HepG2 (cell line): Measurements from ENCODE around the gene PDILT. TPM values are rescaled to one million over a fixed set of nuclear protein-coding genes. Genes with fewer than 3 reads are reported as not detected.

ENCODE experiments used
- CEBPG ChIP-seq: IDR thresholded peaks from 2 replicates; pipeline ENCODE4 v1.6.1; 2016
- CHCHD3 ChIP-seq: sonication (generic); formaldehyde crosslinking; IDR thresholded peaks from 2 replicates; pipeline ENCODE4 v1.8.0; 2022; ENCODE audit warnings: mild to moderate bottlenecking, missing genetic modification reagents, moderate library complexity
- DMAP1 ChIP-seq: IDR thresholded peaks from 2 replicates; pipeline ENCODE4 v1.6.1; 2016
- FOXO1 ChIP-seq: sonication (generic); formaldehyde crosslinking; IDR thresholded peaks from 2 replicates; pipeline ENCODE4 v1.4.0; 2020; ENCODE audit warnings: missing genetic modification reagents
- FOXP1 ChIP-seq, 2 experiments: fragments of 450-650 bp in 1 of 2; IDR thresholded peaks; 2 replicates each; pipeline ENCODE4 v1.6.1; 2017 to 2018; ENCODE audit warnings: antibody characterized with exemption in 1 of 2
- KAT8 ChIP-seq: IDR thresholded peaks from 2 replicates; pipeline ENCODE4 v1.6.1; 2016; ENCODE audit warnings: missing genetic modification reagents, missing compliant biosample characterization
- NFE2L1 ChIP-seq: sonication (generic); formaldehyde crosslinking; IDR thresholded peaks from 2 replicates; pipeline ENCODE4 v1.4.0; 2020; ENCODE audit warnings: missing genetic modification reagents, mild to moderate bottlenecking, borderline replicate concordance
- PHF5A ChIP-seq: IDR thresholded peaks from one replicate; pipeline ENCODE4 v1.6.1; 2018; ENCODE audit warnings: low read depth, missing genetic modification reagents; ENCODE audit not compliant: unreplicated experiment
- RCOR2 ChIP-seq: IDR thresholded peaks from 2 replicates; pipeline ENCODE4 v1.6.1; 2016; ENCODE audit warnings: missing biosample characterization, missing genetic modification reagents
- RFX1 ChIP-seq: fragments of 450-650 bp; IDR thresholded peaks from 2 replicates; pipeline ENCODE4 v1.6.1; 2017
- SOX13 ChIP-seq, 3 experiments: fragments of 450-650 bp in 1 of 3; sonication (generic) in 1 of 3; formaldehyde crosslinking in 1 of 3; IDR thresholded peaks in 2 of 3; conservative IDR thresholded peaks in 1 of 3; 2 replicates each; pipeline versions ENCODE4 v1.5.0 to v1.6.1; 2016 to 2020; ENCODE audit warnings: antibody characterized with exemption in 1 of 3, mild to moderate bottlenecking in 1 of 3, missing compliant biosample characterization in 1 of 3, missing genetic modification reagents in 1 of 3, moderate library complexity in 1 of 3
- SYNCRIP ChIP-seq: fragments of 200-400 bp; formaldehyde crosslinking; IDR thresholded peaks from 2 replicates; pipeline ENCODE4 v1.6.1; 2018; ENCODE audit warnings: mild to moderate bottlenecking, low read depth, low read length; ENCODE audit not compliant: insufficient read depth
- ZBTB7B ChIP-seq: sonication (generic); formaldehyde crosslinking; IDR thresholded peaks from 2 replicates; pipeline ENCODE4 v1.4.0; 2020; ENCODE audit warnings: missing genetic modification reagents
- ZFX ChIP-seq: sonication (generic); formaldehyde crosslinking; IDR thresholded peaks from 2 replicates; pipeline ENCODE4 v1.4.0; 2020; ENCODE audit warnings: mild to moderate bottlenecking, low read depth, missing genetic modification reagents, moderate library complexity
- ZNF264 ChIP-seq: sonication (generic); formaldehyde crosslinking; IDR thresholded peaks from 2 replicates; pipeline ENCODE4 v1.4.0; 2020; ENCODE audit warnings: missing genetic modification reagents
- ZNF430 ChIP-seq: sonication (generic); formaldehyde crosslinking; IDR thresholded peaks from 2 replicates; pipeline ENCODE4 v1.9.0; 2021; ENCODE audit warnings: mild to moderate bottlenecking, missing genetic modification reagents
- ZNF556 ChIP-seq: sonication (generic); formaldehyde crosslinking; IDR thresholded peaks from 2 replicates; pipeline ENCODE4 v1.4.0; 2020; ENCODE audit warnings: mild to moderate bottlenecking, missing genetic modification reagents, borderline replicate concordance
- ZNF772 ChIP-seq: sonication (generic); formaldehyde crosslinking; IDR thresholded peaks from 2 replicates; pipeline ENCODE4 v1.5.0; 2020; ENCODE audit warnings: mild to moderate bottlenecking, missing genetic modification reagents
- ZZZ3 ChIP-seq: sonication (generic); formaldehyde crosslinking; IDR thresholded peaks from 2 replicates; pipeline ENCODE4 v1.4.0; 2020; ENCODE audit warnings: missing genetic modification reagents, mild to moderate bottlenecking, borderline replicate concordance
- polyA plus RNA-seq, 8 experiments: library from polyadenylated mRNA; depleted of rRNA in 3 of 8; stranded (reverse) in 7 of 8; unstranded in 1 of 8; fragments of >200 nt; fragmentation: Illumina TruSeq in 4 of 8; extraction: Trizol in 4 of 8; gene quantifications; 2 replicates each; pipeline versions ENCODE4 v1.2.1 to v1.2.3, GENCODE V29; 2011 to 2016; ENCODE audit warnings: low read depth in 4 of 8, missing spikeins in 1 of 8, mixed read lengths in 1 of 8; ENCODE audit not compliant: insufficient read depth in 1 of 8
- total RNA-seq, 5 experiments: library from RNA; depleted of rRNA; stranded (reverse); fragments of >200 nt; fragmentation: Illumina TruSeq; extraction: Trizol; gene quantifications; 2 replicates each; pipeline ENCODE4 v1.2.3, GENCODE V29; 2016; ENCODE audit warnings: low read depth in 1 of 5
- TF ChIP-seq, protein P1 (sequence below): sonication (generic); formaldehyde crosslinking; IDR thresholded peaks from 2 replicates; pipeline ENCODE4 v1.4.0; 2020; ENCODE audit warnings: missing genetic modification reagents
- TF ChIP-seq, protein P2 (sequence below): sonication (generic); formaldehyde crosslinking; IDR thresholded peaks from 2 replicates; pipeline ENCODE4 v1.4.0; 2020; ENCODE audit warnings: missing genetic modification reagents, borderline replicate concordance
- TF ChIP-seq, protein P3 (sequence below): sonication (generic); formaldehyde crosslinking; IDR thresholded peaks from 2 replicates; pipeline ENCODE4 v1.4.0; 2020; ENCODE audit warnings: missing genetic modification reagents, borderline replicate concordance

Gene PDILT
- total and polyA plus RNA-seq, 2 of the 13 experiments (the other 11 are each of a cell fraction or from before 2014, with no cell fraction given): not detected

DNA sequence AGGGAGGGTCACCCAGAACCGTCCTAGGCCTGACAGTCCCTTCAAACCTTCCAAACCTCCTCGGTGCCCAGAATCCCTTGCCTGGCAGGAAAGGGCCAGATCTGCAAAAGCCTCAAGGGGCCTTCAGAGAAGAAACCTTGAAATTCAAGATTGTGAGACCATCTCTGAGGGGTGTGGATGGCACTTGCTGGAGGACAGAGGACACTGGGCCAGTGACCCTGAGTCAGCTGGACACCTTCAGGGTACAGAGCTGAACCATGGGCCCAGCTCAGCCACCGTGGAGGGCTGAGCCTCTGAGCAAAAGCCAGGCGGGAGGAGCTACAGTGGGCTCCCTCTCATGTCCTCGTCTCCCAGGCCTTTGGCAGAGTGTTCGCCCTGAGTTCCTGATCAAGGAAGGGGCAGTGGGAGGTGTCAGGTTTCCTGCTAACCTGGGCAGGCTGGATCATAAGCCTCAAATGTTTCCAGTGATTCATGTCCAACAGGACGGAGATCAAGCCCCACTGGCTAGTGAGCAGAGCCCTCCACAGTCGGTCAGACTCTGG, 3.0 kb downstream of the PDILT start (continued):
- TF ChIP-seq ZNF556 (CRISPR knock-in tag): no peak
- TF ChIP-seq, protein P1, sequence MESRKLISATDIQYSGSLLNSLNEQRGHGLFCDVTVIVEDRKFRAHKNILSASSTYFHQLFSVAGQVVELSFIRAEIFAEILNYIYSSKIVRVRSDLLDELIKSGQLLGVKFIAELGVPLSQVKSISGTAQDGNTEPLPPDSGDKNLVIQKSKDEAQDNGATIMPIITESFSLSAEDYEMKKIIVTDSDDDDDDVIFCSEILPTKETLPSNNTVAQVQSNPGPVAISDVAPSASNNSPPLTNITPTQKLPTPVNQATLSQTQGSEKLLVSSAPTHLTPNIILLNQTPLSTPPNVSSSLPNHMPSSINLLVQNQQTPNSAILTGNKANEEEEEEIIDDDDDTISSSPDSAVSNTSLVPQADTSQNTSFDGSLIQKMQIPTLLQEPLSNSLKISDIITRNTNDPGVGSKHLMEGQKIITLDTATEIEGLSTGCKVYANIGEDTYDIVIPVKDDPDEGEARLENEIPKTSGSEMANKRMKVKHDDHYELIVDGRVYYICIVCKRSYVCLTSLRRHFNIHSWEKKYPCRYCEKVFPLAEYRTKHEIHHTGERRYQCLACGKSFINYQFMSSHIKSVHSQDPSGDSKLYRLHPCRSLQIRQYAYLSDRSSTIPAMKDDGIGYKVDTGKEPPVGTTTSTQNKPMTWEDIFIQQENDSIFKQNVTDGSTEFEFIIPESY (CRISPR knock-in tag): 0 out of 2 replicates have a peak, but pooled peaks have one; percentile 13
- peak; percentile 58; the same call in 1 of the 2 replicates for TF ChIP-seq ZBTB7B (CRISPR knock-in tag)
- TF ChIP-seq CEBPG (CRISPR knock-in tag): no peak
- no peak for TF ChIP-seq ZNF264 (CRISPR knock-in tag)
- TF ChIP-seq CHCHD3: no peak
- TF ChIP-seq, protein P2, sequence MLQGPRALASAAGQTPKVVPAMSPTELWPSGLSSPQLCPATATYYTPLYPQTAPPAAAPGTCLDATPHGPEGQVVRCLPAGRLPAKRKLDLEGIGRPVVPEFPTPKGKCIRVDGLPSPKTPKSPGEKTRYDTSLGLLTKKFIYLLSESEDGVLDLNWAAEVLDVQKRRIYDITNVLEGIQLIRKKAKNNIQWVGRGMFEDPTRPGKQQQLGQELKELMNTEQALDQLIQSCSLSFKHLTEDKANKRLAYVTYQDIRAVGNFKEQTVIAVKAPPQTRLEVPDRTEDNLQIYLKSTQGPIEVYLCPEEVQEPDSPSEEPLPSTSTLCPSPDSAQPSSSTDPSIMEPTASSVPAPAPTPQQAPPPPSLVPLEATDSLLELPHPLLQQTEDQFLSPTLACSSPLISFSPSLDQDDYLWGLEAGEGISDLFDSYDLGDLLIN (CRISPR knock-in tag): peak; percentile 30; the same call in 1 of the 2 replicates
- TF ChIP-seq RCOR2 (CRISPR knock-in tag): no peak
- peak; percentile 76; the same call in 1 of the 2 replicates for TF ChIP-seq ZNF772 (CRISPR knock-in tag)
- no peak for TF ChIP-seq FOXP1 (IDR thresholded peaks at IDR 0.05)
- TF ChIP-seq FOXP1 (CRISPR knock-in tag; IDR thresholded peaks at IDR 0.05): no peak
- peak; percentile 46; the same call in 1 of the 2 replicates for TF ChIP-seq KAT8 (CRISPR knock-in tag)
- TF ChIP-seq RFX1: no peak
- peak; percentile 53; the same call in 1 of the 2 replicates for TF ChIP-seq FOXO1 (CRISPR knock-in tag)
- TF ChIP-seq SOX13 (IDR thresholded peaks at IDR 0.05): no peak
- TF ChIP-seq SOX13 (CRISPR knock-in tag; conservative IDR thresholded peaks at IDR 0.05 in 1 of 2, IDR thresholded peaks at IDR 0.05 in 1 of 2): 0 out of 4 replicates have a peak, but pooled peaks of 1 of the 2 experiments have one; percentile 21
- TF ChIP-seq NFE2L1 (CRISPR knock-in tag): 0 out of 2 replicates have a peak, but pooled peaks have one; percentile 51
- TF ChIP-seq PHF5A: no peak
- TF ChIP-seq ZZZ3 (CRISPR knock-in tag): no peak
- peak; percentile 65 for TF ChIP-seq ZFX (CRISPR knock-in tag)
- TF ChIP-seq DMAP1 (CRISPR knock-in tag): no peak
- TF ChIP-seq, protein P3, sequence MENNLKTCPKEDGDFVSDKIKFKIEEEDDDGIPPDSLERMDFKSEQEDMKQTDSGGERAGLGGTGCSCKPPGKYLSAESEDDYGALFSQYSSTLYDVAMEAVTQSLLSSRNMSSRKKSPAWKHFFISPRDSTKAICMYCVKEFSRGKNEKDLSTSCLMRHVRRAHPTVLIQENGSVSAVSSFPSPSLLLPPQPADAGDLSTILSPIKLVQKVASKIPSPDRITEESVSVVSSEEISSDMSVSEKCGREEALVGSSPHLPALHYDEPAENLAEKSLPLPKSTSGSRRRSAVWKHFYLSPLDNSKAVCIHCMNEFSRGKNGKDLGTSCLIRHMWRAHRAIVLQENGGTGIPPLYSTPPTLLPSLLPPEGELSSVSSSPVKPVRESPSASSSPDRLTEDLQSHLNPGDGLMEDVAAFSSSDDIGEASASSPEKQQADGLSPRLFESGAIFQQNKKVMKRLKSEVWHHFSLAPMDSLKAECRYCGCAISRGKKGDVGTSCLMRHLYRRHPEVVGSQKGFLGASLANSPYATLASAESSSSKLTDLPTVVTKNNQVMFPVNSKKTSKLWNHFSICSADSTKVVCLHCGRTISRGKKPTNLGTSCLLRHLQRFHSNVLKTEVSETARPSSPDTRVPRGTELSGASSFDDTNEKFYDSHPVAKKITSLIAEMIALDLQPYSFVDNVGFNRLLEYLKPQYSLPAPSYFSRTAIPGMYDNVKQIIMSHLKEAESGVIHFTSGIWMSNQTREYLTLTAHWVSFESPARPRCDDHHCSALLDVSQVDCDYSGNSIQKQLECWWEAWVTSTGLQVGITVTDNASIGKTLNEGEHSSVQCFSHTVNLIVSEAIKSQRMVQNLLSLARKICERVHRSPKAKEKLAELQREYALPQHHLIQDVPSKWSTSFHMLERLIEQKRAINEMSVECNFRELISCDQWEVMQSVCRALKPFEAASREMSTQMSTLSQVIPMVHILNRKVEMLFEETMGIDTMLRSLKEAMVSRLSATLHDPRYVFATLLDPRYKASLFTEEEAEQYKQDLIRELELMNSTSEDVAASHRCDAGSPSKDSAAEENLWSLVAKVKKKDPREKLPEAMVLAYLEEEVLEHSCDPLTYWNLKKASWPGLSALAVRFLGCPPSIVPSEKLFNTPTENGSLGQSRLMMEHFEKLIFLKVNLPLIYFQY (CRISPR knock-in tag): peak; percentile 63; the same call in 1 of the 2 replicates
- peak; percentile 54; the same call in 1 of the 2 replicates for TF ChIP-seq ZNF430 (CRISPR knock-in tag)
- TF ChIP-seq SYNCRIP: no peak
